GM19025 (cell line): ENCODE measurements around the gene ADGRF3.
"Not testable (repeated sequence)": the region's sequence is repeated elsewhere in the genome, so short reads cannot be mapped to it uniquely, and the experiment has no call there.

Experiments
- ATAC-seq: cut with Tn5 transposase; IDR thresholded peaks from one replicate; pipeline ENCODE4 v1.9.1; 2021; ENCODE audit warnings: mild to moderate bottlenecking, low read depth, moderate library complexity; ENCODE audit not compliant: unreplicated experiment

Gene ADGRF3

GRCh38 chr2:26354469-26354868 is 7.9 kb upstream of the ADGRF3 start:
- ATAC-seq: not testable (repeated sequence)

- no peak for ATAC-seq
Observed at GRCh38 chr2:26352892-26353291, 6.3 kb upstream of the ADGRF3 start.

GRCh38 chr2:26351375-26352090 is 4.9 kb upstream of the ADGRF3 start:
- no peak for ATAC-seq

GRCh38 chr2:26349690-26350089 is 3.1 kb upstream of the ADGRF3 start:
- no peak for ATAC-seq

GRCh38 chr2:26347286-26347865 is 787 bp upstream of the ADGRF3 start:
- no peak for ATAC-seq

GRCh38 chr2:26345545-26346453 is 790 bp downstream of the ADGRF3 start, which contains the start of gene SELENOI:
SELENOI (plus strand) TSS chr2:26346143; CDS start chr2:26346233, 90 bp downstream.
- ATAC-seq: peak; percentile 92

- no peak for ATAC-seq
Observed at GRCh38 chr2:26345283-26345544, 1.4 kb downstream of the ADGRF3 start.

- no peak for ATAC-seq
Observed at GRCh38 chr2:26344581-26345282, 1.9 kb downstream of the ADGRF3 start.

- no peak for ATAC-seq
Observed at GRCh38 chr2:26340831-26341230, 5.8 kb downstream of the ADGRF3 start.

GRCh38 chr2:26337298-26337697 is 9.3 kb downstream of the ADGRF3 start:
- no peak for ATAC-seq

GRCh38 chr2:26336719-26337118 is 9.9 kb downstream of the ADGRF3 start:
- ATAC-seq: no peak

GRCh38 chr2:26335231-26335630 is 11.4 kb downstream of the ADGRF3 start:
- ATAC-seq: no peak

GRCh38 chr2:26333293-26333692 is 13.3 kb downstream of the ADGRF3 start:
- ATAC-seq: no peak

- ATAC-seq: not testable (repeated sequence)
Observed at GRCh38 chr2:26331321-26331720, 15.3 kb downstream of the ADGRF3 start.

GRCh38 chr2:26330604-26331003 is 16.0 kb downstream of the ADGRF3 start:
- ATAC-seq: no peak

GRCh38 chr2:26330114-26330549 is 16.5 kb downstream of the ADGRF3 start:
- ATAC-seq: no peak

- ATAC-seq: not testable (repeated sequence)
Observed at GRCh38 chr2:26329083-26329482, 17.5 kb downstream of the ADGRF3 start.

GRCh38 chr2:26327291-26328272 is 19.0 kb downstream of the ADGRF3 start:
- ATAC-seq: no peak

- ATAC-seq: no peak
Observed at GRCh38 chr2:26326514-26326913, 20.1 kb downstream of the ADGRF3 start.

- no peak for ATAC-seq
Observed at GRCh38 chr2:26325851-26326250, 20.7 kb downstream of the ADGRF3 start.
